ENCODE results near the gene E2F2. TPM values are rescaled to one million over a fixed set of nuclear protein-coding genes. Genes with fewer than 3 reads are reported as not detected.

The E2F2 gene
- total and polyA plus RNA-seq, 8 donors, result 3.2 to 5.8 (median 4.2) TPM

- Histone ChIP-seq H3K4me3 (no peak overlapping the region), H3K27me3 (peaks cover 0 to 8% of the 10 kb centered on the region in 2 donors), H3K9me3 (no peaks in the 10 kb centered on the region), H3K27ac (peak overlapping the region in 1 of 2 donors; percentile 91), H3K36me3 (no peaks in the 10 kb centered on the region), H3K4me1 (peaks cover 20 to 96% of the 10 kb centered on the region in 2 donors)
- DNase-seq, result no peak
- intact Hi-C loops (cut with DNase I), result no loop called here
- TF ChIP-seq, protein P1, sequence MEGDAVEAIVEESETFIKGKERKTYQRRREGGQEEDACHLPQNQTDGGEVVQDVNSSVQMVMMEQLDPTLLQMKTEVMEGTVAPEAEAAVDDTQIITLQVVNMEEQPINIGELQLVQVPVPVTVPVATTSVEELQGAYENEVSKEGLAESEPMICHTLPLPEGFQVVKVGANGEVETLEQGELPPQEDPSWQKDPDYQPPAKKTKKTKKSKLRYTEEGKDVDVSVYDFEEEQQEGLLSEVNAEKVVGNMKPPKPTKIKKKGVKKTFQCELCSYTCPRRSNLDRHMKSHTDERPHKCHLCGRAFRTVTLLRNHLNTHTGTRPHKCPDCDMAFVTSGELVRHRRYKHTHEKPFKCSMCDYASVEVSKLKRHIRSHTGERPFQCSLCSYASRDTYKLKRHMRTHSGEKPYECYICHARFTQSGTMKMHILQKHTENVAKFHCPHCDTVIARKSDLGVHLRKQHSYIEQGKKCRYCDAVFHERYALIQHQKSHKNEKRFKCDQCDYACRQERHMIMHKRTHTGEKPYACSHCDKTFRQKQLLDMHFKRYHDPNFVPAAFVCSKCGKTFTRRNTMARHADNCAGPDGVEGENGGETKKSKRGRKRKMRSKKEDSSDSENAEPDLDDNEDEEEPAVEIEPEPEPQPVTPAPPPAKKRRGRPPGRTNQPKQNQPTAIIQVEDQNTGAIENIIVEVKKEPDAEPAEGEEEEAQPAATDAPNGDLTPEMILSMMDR (IDR thresholded peaks at IDR 0.05), result no peak
- ATAC-seq, result no peak
Observed at GRCh38 chr1:23526329-23527041, 4.5 kb downstream of the E2F2 start.

DNA sequence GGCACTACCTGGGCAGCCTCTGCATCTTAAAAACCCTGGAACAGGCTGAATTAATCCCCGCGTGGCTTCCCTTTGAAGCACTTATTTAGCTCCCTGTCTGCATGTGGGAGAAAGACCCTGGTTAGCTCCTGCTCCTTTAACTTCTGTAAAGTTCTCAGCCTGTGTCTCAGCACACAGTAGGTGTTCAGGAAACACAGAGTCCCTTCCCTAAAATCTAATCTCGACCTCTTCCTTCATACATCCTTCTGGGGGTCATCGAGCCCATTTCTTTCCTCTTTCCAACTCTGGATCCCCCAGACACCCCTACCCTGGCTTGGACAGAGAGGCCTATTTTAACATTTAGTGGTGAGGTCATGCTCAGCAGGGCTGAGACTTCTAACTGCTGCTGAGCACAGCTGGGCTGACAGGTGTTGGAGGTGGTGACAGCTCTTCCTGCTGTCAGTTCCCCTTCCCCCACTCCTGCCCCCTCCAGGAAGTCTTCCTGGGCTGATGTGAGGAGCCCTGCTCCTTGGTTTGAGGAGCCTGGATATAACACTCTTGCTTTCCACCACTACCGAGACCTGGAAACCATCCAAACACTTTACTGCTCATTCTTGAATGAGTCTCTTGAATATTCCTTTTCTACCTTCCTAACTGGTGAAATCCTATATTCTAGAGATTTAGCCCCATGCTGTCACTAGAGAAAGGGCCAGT lies 5.3 kb downstream of the E2F2 start:
- TF ChIP-seq, protein P1 (IDR thresholded peaks at IDR 0.05), result no peak
- peak overlapping the region in 1 of 2 donors; percentile 91 for H3K27ac ChIP-seq
- intact Hi-C loops (cut with DNase I), result no loop called here

GRCh38 chr1:23524716-23525401 lies 6.2 kb downstream of the E2F2 start:
- Histone ChIP-seq H3K27me3 (no peaks in the 10 kb centered on the region), H3K9me3 (no peaks in the 10 kb centered on the region), H3K36me3 (no peaks in the 10 kb centered on the region), H3K27ac (peak overlapping the region in 1 of 2 donors; percentile 91), H3K4me1 (peaks cover 11 to 82% of the 10 kb centered on the region in 2 donors), H3K4me3 (no peak overlapping the region)
- no peak for ATAC-seq
- TF ChIP-seq, protein P1 (IDR thresholded peaks at IDR 0.05), result no peak
- no peak for DNase-seq
- intact Hi-C loops (cut with DNase I), result no loop called here

More for the DNA sequence above, 5.3 kb downstream of the E2F2 start:
- H3K4me3 ChIP-seq, result no peak overlapping the region
- no peak for ATAC-seq
- H3K9me3 ChIP-seq, result no peaks in the 10 kb centered on the region
- no peaks in the 10 kb centered on the region for H3K36me3 ChIP-seq
- peaks cover 17 to 90% of the 10 kb centered on the region in 2 donors for H3K4me1 ChIP-seq
- DNase-seq, result no peak
- H3K27me3 ChIP-seq, result peaks cover 0 to 6% of the 10 kb centered on the region in 2 donors

DNA sequence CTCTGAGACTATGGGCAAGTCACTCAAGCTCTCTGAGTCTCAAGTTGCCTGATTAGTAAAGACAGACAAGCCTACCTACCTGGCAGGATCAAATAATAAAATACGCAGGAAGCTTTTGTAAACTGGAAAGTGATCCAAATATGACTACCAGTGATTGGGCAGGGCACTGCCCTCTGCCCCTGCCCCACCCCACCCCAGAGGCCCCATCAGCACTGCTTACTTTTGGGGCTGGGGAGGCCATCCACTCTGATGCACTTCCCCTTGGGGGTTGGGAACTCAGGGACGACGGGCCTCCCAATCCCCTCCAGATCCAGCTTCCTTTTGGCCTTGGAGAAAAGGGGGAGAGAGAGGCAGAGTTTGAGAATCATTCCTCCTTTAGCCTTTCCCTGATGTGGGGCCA lies 6.9 kb downstream of the E2F2 start:
- Histone ChIP-seq H3K36me3 (no peaks in the 10 kb centered on the region), H3K4me1 (peaks cover 11 to 75% of the 10 kb centered on the region in 2 donors), H3K9me3 (no peaks in the 10 kb centered on the region), H3K4me3 (no peak overlapping the region), H3K27me3 (no peaks in the 10 kb centered on the region), H3K27ac (peak overlapping the region in 1 of 2 donors; percentile 91)
- intact Hi-C loops (cut with DNase I), result no loop called here
- no peak for ATAC-seq
- TF ChIP-seq, protein P1 (IDR thresholded peaks at IDR 0.05), result no peak
- DNase-seq, result no peak

Data from left lung (tissue), 10 donors.